SHP77 (cell line): ENCODE results near the gene UBE2D2.

Experiments
- DNase-seq, 2 experiments: peaks; one replicate each; lab custom pipeline; 2025; lab: John Stamatoyannopoulos, UW

UBE2D2 gene

GRCh38 chr5:139676406-139676805 lies 115.3 kb downstream of the UBE2D2 start:
- DNase-seq, result no peak

- DNase-seq, result no peak
Measured at GRCh38 chr5:139676951-139677735, 116.0 kb downstream of the UBE2D2 start.
